OCI-LY7 (cell line): ENCODE data around the gene ADRA2B. TPM values are rescaled to one million over a fixed set of nuclear protein-coding genes. Genes with fewer than 3 reads are reported as not detected.

ENCODE experiments used
- BruUV-seq: library from RNA; stranded (reverse); fragments of 400-500 nt; replicated peaks from 2 replicates; lab custom pipeline; 2021; lab: Mats Ljungman, UMichigan
- CTCF ChIA-PET: fragments of 300-600 bp; sonication (Branson Sonifier 250); formaldehyde crosslinking; loops from one replicate; lab custom pipeline; 2022; ENCODE audit warnings: antibody characterized with exemption; ENCODE audit not compliant: unreplicated experiment; lab: Charles Lee
- POLR2A ChIA-PET: fragments of 300-600 bp; sonication (Branson Sonifier 250); formaldehyde crosslinking; loops from one replicate; lab custom pipeline; 2022; ENCODE audit warnings: antibody characterized with exemption; lab: Charles Lee
- DNase-seq: peaks from one replicate; pipeline ENCODE4 v3.0.0-alpha.2; 2015; ENCODE audit warnings: low spot score
- H2AFZ ChIP-seq: fragments of 200-600 bp; sonication (generic), shearing (Covaris generic); 2 replicates; pipeline ENCODE4 v1.6.1; 2014; ENCODE audit warnings: mild to moderate bottlenecking, antibody characterized with exemption, low read length, moderate library complexity
- H3K27ac ChIP-seq: fragments of 200-600 bp; sonication (generic); 2 replicates; pipeline ENCODE4 v1.5.1; 2014; ENCODE audit warnings: mixed run types, low read depth, mild to moderate bottlenecking, moderate library complexity, low read length, inconsistent platforms; ENCODE audit not compliant: poor library complexity, severe bottlenecking
- H3K36me3 ChIP-seq: fragments of 200-600 bp; sonication (generic); 2 replicates; pipeline ENCODE4 v1.6.1; 2014; ENCODE audit warnings: mild to moderate bottlenecking, antibody characterized with exemption, low read length, moderate library complexity, mixed read lengths; ENCODE audit not compliant: insufficient read depth
- H3K4me1 ChIP-seq: fragments of 200-600 bp; sonication (generic); 2 replicates; pipeline ENCODE4 v1.5.1; 2014; ENCODE audit warnings: mild to moderate bottlenecking, low read length; ENCODE audit not compliant: insufficient read depth, poor library complexity, severe bottlenecking
- H3K4me2 ChIP-seq: fragments of 200-600 bp; sonication (generic); 2 replicates; pipeline ENCODE4 v1.6.1; 2014; ENCODE audit warnings: mild to moderate bottlenecking, low read length
- H3K4me3 ChIP-seq: fragments of 200-600 bp; sonication (generic); 2 replicates; pipeline ENCODE4 v1.5.1; 2014; ENCODE audit warnings: mild to moderate bottlenecking, low read depth, low read length; ENCODE audit not compliant: poor library complexity, severe bottlenecking
- H3K79me2 ChIP-seq: fragments of 200-600 bp; sonication (generic); 2 replicates; pipeline ENCODE4 v1.6.1; 2016; ENCODE audit warnings: low read depth, mild to moderate bottlenecking, low read length, moderate library complexity, mixed read lengths; ENCODE audit not compliant: insufficient read depth
- H3K9me2 ChIP-seq: fragments of 200-600 bp; sonication (generic); 2 replicates; pipeline ENCODE4 v1.6.1; 2016; ENCODE audit warnings: mild to moderate bottlenecking, low read length, mixed read lengths; ENCODE audit not compliant: insufficient read depth
- H3K9me3 ChIP-seq: fragments of 200-600 bp; sonication (generic); 2 replicates; pipeline ENCODE4 v1.6.1; 2014; ENCODE audit warnings: mild to moderate bottlenecking, mixed run types, low read length, mixed read lengths
- H4K20me1 ChIP-seq: fragments of 200-600 bp; sonication (generic); 2 replicates; pipeline ENCODE4 v1.6.1; 2014; ENCODE audit warnings: mild to moderate bottlenecking, antibody characterized with exemption, low read length, moderate library complexity, mixed read lengths; ENCODE audit not compliant: insufficient read depth
- CTCF ChIP-seq: fragments of 200-600 bp; sonication (generic); conservative IDR thresholded peaks from 2 replicates; pipeline ENCODE4 v1.5.1; 2014; ENCODE audit warnings: mild to moderate bottlenecking, antibody characterized with exemption, low read length, moderate library complexity, mixed read lengths
- EZH2phosphoT487 ChIP-seq: fragments of 200-600 bp; sonication (generic); IDR thresholded peaks from 2 replicates; pipeline ENCODE4 v1.6.1; 2018; ENCODE audit warnings: low read depth, borderline replicate concordance, mild to moderate bottlenecking, mixed run types, antibody characterized with exemption, low read length, moderate library complexity, mixed read lengths
- intact Hi-C: fragments of 100-400 bp; cut with micrococcal nuclease; formaldehyde crosslinking; loops from one replicate; pipeline ENCODE4 v1.10.0; 2022; ENCODE audit not compliant: unreplicated experiment
- total RNA-seq, 2 experiments: library from RNA; depleted of rRNA in 1 of 2; stranded (reverse); fragments of >200 nt in 1 of 2; shearing (Covaris generic) in 1 of 2; gene quantifications; 2 replicates each; pipeline ENCODE4 v1.2.3, GENCODE V29; 2014 to 2022

ADRA2B gene
- total RNA-seq, 2 experiments from 2014 or later = 0.06 to 0.11 TPM

- DNase-seq = no peak
- no TSS peak for BruUV-seq
- no peak for TF ChIP-seq EZH2phosphoT487
- TF ChIP-seq CTCF = no peak
- Histone ChIP-seq H3K79me2 (no peaks in the 10 kb centered on the region), H3K9me2 (no peaks in the 10 kb centered on the region), H2AFZ (no peak overlapping the region), H3K27ac (no peak overlapping the region), H4K20me1 (no peaks in the 10 kb centered on the region), H3K36me3 (no peaks in the 10 kb centered on the region), H3K9me3 (no peaks in the 10 kb centered on the region), H3K4me2 (no peak overlapping the region), H3K4me1 (no peaks in the 10 kb centered on the region), H3K4me3 (no peak overlapping the region)
- ChIA-PET CTCF (interaction anchor here (0.6 kb wide), 1 partner anchor 10 kb away, joined by 3 read pairs; no protein-coding TSS in a partner anchor), POLR2A (no interaction called here)
- intact Hi-C loops = no loop called here
Observed at GRCh38 chr2:96102596-96103186, 13.7 kb downstream of the ADRA2B start.

DNA sequence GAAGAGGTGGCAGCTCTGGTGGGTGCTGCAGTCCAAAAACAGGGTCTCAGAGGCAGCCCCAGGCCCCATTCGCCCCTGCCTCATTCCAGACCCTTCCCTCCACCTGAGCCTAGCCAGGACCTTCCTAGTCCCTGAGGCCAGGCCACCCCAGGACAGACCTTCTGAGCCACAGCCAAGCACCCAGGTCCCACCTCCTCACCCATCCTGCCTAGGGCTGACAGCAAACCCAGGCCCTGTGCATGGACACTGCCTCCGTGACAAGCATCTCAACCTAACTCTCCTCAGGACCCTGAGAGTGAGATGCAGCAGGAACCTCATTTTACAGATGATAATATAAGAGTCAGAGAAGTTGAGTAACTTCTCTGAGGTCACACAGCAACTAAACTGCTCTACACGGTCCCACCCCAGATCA is 15.5 kb downstream of the ADRA2B start:
- Histone ChIP-seq H3K9me2 (no peaks in the 10 kb centered on the region), H3K4me2 (no peak overlapping the region), H3K36me3 (no peaks in the 10 kb centered on the region), H3K27ac (no peak overlapping the region), H3K79me2 (no peaks in the 10 kb centered on the region), H3K9me3 (no peaks in the 10 kb centered on the region), H4K20me1 (no peaks in the 10 kb centered on the region), H2AFZ (no peak overlapping the region), H3K4me1 (no peaks in the 10 kb centered on the region), H3K4me3 (no peak overlapping the region)
- DNase-seq = no peak
- CTCF ChIA-PET = no interaction called here
- intact Hi-C loops = no loop called here
- POLR2A ChIA-PET = no interaction called here
- TF ChIP-seq EZH2phosphoT487 = no peak
- no peak for TF ChIP-seq CTCF
- no TSS peak for BruUV-seq

GRCh38 chr2:96099861-96100798 is 16.2 kb downstream of the ADRA2B start:
- intact Hi-C loops = no loop called here
- no peak overlapping the region for H2AFZ ChIP-seq
- BruUV-seq = no TSS peak
- no peaks in the 10 kb centered on the region for H3K9me3 ChIP-seq
- TF ChIP-seq EZH2phosphoT487 = no peak
- no peak for TF ChIP-seq CTCF
- ChIA-PET POLR2A (no interaction called here), CTCF (no interaction called here)
- H3K4me3 ChIP-seq = no peak overlapping the region
- H3K4me2 ChIP-seq = no peak overlapping the region
- no peaks in the 10 kb centered on the region for H4K20me1 ChIP-seq
- no peaks in the 10 kb centered on the region for H3K36me3 ChIP-seq
- no peaks in the 10 kb centered on the region for H3K9me2 ChIP-seq
- no peaks in the 10 kb centered on the region for H3K4me1 ChIP-seq
- H3K79me2 ChIP-seq = no peaks in the 10 kb centered on the region
- no peak for DNase-seq
- H3K27ac ChIP-seq = no peak overlapping the region
